Thoracic aorta (tissue), 2 donors: ENCODE results near the gene TOR1B. TPM values are rescaled to one million over a fixed set of nuclear protein-coding genes. Genes with fewer than 3 reads are reported as not detected.

ENCODE experiments used
- ATAC-seq: fragments of 150-250 bp; one replicate; pipeline ENCODE4 v1.8.0; 2017; ENCODE audit warnings: low read depth; ENCODE audit not compliant: insufficient number of reproducible peaks, low FRiP score
- DNase-seq: peaks from one replicate; pipeline ENCODE4 v3.0.0-alpha.2; 2020; ENCODE audit warnings: low spot score
- H3K27ac ChIP-seq, 2 donors: fragments of 200-600 bp; sonication (generic); 1 replicate in 1 of 2; 2 replicates in 1 of 2; pipeline ENCODE4 v1.5.1; 2016; ENCODE audit warnings: mild to moderate bottlenecking in 2 of 2, moderate library complexity in 2 of 2
- H3K27me3 ChIP-seq: fragments of 200-600 bp; sonication (generic); replicated peaks from 2 replicates; pipeline ENCODE4 v1.6.0; 2016; ENCODE audit warnings: mild to moderate bottlenecking; ENCODE audit not compliant: insufficient read depth
- H3K36me3 ChIP-seq: fragments of 200-600 bp; sonication (generic); one replicate; pipeline ENCODE4 v1.5.1; 2016
- H3K4me1 ChIP-seq, 2 donors: fragments of 200-600 bp; sonication (generic); 1 replicate in 1 of 2; 2 replicates in 1 of 2; pipeline versions ENCODE4 v1.5.1 to v1.6.0; 2016; ENCODE audit warnings: low read depth in 2 of 2, mild to moderate bottlenecking in 1 of 2; ENCODE audit not compliant: control insufficient read depth in 1 of 2
- H3K4me3 ChIP-seq: fragments of 200-600 bp; sonication (generic); 2 replicates; pipeline ENCODE4 v1.5.1; 2016; ENCODE audit warnings: mild to moderate bottlenecking
- H3K9me3 ChIP-seq: fragments of 200-600 bp; sonication (generic); 2 replicates; pipeline ENCODE4 v1.5.1; 2016
- total RNA-seq, 2 donors: library from RNA; depleted of rRNA; stranded (reverse); fragments of >200 nt; gene quantifications; one replicate each; pipeline versions ENCODE4 v1.1.0 to v1.2.3, GENCODE V29; 2016
- TF ChIP-seq, protein P1 (sequence below): fragments of 200-600 bp; sonication (generic); IDR thresholded peaks from one replicate; pipeline ENCODE4 v1.5.1; 2019; ENCODE audit warnings: antibody characterized with exemption

TOR1B gene
- total RNA-seq, 2 donors from 2014 or later, result 28.4 to 33.4 TPM

GRCh38 chr9:129776938-129777768 lies 25.8 kb upstream of the TOR1B start:
- TF ChIP-seq, protein P1, sequence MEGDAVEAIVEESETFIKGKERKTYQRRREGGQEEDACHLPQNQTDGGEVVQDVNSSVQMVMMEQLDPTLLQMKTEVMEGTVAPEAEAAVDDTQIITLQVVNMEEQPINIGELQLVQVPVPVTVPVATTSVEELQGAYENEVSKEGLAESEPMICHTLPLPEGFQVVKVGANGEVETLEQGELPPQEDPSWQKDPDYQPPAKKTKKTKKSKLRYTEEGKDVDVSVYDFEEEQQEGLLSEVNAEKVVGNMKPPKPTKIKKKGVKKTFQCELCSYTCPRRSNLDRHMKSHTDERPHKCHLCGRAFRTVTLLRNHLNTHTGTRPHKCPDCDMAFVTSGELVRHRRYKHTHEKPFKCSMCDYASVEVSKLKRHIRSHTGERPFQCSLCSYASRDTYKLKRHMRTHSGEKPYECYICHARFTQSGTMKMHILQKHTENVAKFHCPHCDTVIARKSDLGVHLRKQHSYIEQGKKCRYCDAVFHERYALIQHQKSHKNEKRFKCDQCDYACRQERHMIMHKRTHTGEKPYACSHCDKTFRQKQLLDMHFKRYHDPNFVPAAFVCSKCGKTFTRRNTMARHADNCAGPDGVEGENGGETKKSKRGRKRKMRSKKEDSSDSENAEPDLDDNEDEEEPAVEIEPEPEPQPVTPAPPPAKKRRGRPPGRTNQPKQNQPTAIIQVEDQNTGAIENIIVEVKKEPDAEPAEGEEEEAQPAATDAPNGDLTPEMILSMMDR, result no peak
- Histone ChIP-seq H3K27me3 (no peaks in the 10 kb centered on the region), H3K36me3 (no peaks in the 10 kb centered on the region), H3K4me3 (peak overlapping the region; percentile 39), H3K27ac (peak overlapping the region; percentile 45 to 66), H3K4me1 (peaks cover 6 to 13% of the 10 kb centered on the region in 2 donors), H3K9me3 (no peaks in the 10 kb centered on the region)
- ATAC-seq (peak; percentile 89), DNase-seq (peak; percentile 90)

- H3K36me3 ChIP-seq, result no peaks in the 10 kb centered on the region
- ATAC-seq, result no peak
- DNase-seq, result no peak
- H3K27me3 ChIP-seq, result no peaks in the 10 kb centered on the region
- no peaks in the 10 kb centered on the region for H3K9me3 ChIP-seq
- peaks cover 6 to 13% of the 10 kb centered on the region in 2 donors for H3K4me1 ChIP-seq
- TF ChIP-seq, protein P1, result no peak
- peak overlapping the region; percentile 36 to 45 for H3K27ac ChIP-seq
- no peak overlapping the region for H3K4me3 ChIP-seq
Observed at GRCh38 chr9:129777769-129778130, 25.2 kb upstream of the TOR1B start.

- peaks cover 6 to 13% of the 10 kb centered on the region in 2 donors for H3K4me1 ChIP-seq
- H3K27me3 ChIP-seq, result no peaks in the 10 kb centered on the region
- no peak overlapping the region for H3K27ac ChIP-seq
- ATAC-seq, result no peak
- TF ChIP-seq, protein P1, result no peak
- no peak overlapping the region for H3K4me3 ChIP-seq
- DNase-seq, result no peak
- no peaks in the 10 kb centered on the region for H3K9me3 ChIP-seq
- H3K36me3 ChIP-seq, result no peaks in the 10 kb centered on the region
Observed at GRCh38 chr9:129778469-129778868, 24.5 kb upstream of the TOR1B start.

DNA sequence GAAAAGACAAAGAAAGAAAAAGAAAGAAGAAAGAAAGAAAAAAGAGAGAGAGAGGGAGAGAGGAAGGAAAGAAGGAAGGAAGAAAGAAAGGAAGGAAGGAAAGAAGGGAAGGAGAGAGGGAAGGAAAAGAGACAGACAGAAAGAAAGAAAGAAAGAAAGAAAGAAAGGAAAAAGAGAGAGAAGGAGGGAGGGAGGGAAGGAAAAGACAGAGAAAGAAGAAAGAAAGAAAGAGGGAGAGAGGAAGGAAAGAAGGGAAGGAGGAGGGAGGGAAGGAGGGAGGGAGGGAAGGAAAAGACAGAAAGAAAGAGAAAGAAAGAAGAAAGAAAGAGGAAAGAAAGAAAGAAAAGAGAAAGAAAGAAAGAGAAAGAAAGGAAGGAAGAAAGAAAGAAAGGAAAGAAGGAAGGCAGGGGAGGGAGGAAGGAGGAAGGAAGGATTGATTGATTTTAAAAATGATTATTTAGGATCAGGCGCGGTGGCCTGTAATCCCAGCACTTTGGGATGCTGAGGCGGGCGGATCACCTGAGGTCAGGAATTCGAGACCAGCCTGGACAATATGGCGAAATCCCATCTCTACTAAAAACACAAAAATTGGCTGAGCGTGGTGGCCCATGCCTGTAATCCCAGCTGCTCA lies 23.3 kb upstream of the TOR1B start:
- TF ChIP-seq, protein P1, result no peak
- no peak overlapping the region for H3K27ac ChIP-seq
- no peaks in the 10 kb centered on the region for H3K27me3 ChIP-seq
- DNase-seq, result no peak
- ATAC-seq, result no peak
- H3K9me3 ChIP-seq, result no peaks in the 10 kb centered on the region
- H3K36me3 ChIP-seq, result no peaks in the 10 kb centered on the region
- no peak overlapping the region for H3K4me3 ChIP-seq
- peaks cover 6 to 13% of the 10 kb centered on the region in 2 donors for H3K4me1 ChIP-seq

DNA sequence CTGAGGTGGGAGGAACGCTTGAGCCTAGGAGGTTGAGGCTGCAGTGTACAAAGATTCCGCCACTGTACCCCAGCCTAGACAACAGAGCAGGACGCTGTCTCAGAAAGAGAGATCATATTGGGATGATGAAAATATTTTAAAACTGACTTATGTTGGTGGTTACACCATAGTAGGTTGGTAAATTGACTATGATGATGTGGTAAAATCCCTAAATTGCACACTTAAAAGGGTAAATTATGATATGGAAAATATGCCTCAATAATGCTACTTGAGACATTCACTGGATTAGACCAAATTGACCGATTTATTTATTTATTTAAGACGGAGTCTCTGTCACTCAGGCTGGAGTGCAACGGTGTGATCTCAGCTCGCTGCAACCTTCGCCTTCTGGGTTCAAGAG lies 21.9 kb upstream of the TOR1B start:
- TF ChIP-seq, protein P1, result no peak
- peaks cover 6 to 13% of the 10 kb centered on the region in 2 donors for H3K4me1 ChIP-seq
- DNase-seq, result no peak
- no peaks in the 10 kb centered on the region for H3K27me3 ChIP-seq
- no peaks in the 10 kb centered on the region for H3K9me3 ChIP-seq
- no peak for ATAC-seq
- H3K27ac ChIP-seq, result no peak overlapping the region
- H3K36me3 ChIP-seq, result no peaks in the 10 kb centered on the region
- no peak overlapping the region for H3K4me3 ChIP-seq
